Neutrophil (primary cell): ENCODE data around the gene SLAMF7.

ENCODE experiments used
- H3K27ac ChIP-seq: fragments of 200-600 bp; sonication (generic); 2 replicates; pipeline ENCODE4 v1.5.1; 2016; ENCODE audit warnings: mild to moderate bottlenecking, moderate library complexity
- H3K27me3 ChIP-seq: fragments of 200-600 bp; sonication (generic); 2 replicates; pipeline ENCODE4 v1.6.0; 2016; ENCODE audit warnings: mild to moderate bottlenecking
- H3K36me3 ChIP-seq: fragments of 200-600 bp; sonication (generic); 2 replicates; pipeline ENCODE4 v1.5.1; 2017
- H3K4me1 ChIP-seq, 2 experiments: fragments of 200-600 bp in 1 of 2; sonication (generic) in 1 of 2; 1 replicate in 1 of 2; 2 replicates in 1 of 2; pipeline versions ENCODE4 v1.5.1 to v1.6.1; 2013 to 2016; ENCODE audit warnings: low read depth in 1 of 2, low read length in 1 of 2, mild to moderate bottlenecking in 1 of 2, moderate library complexity in 1 of 2; ENCODE audit not compliant: control insufficient read depth in 1 of 2, insufficient read depth in 1 of 2
- H3K4me3 ChIP-seq, 2 experiments: fragments of 200-600 bp in 1 of 2; sonication (generic) in 1 of 2; 1 replicate in 1 of 2; 2 replicates in 1 of 2; pipeline ENCODE4 v1.5.1; 2013 to 2016; ENCODE audit warnings: low read depth in 1 of 2, low read length in 1 of 2, mild to moderate bottlenecking in 1 of 2, moderate library complexity in 1 of 2
- H3K9me3 ChIP-seq: fragments of 200-600 bp; sonication (generic); 2 replicates; pipeline ENCODE4 v1.5.1; 2016
- CTCF ChIP-seq: fragments of 200-600 bp; sonication (generic); IDR thresholded peaks from 2 replicates; pipeline ENCODE4 v1.5.1; 2016; ENCODE audit warnings: antibody characterized with exemption

Gene SLAMF7

GRCh38 chr1:160759740-160760139 lies 20.7 kb downstream of the SLAMF7 start:
- TF ChIP-seq CTCF, result no peak
- Histone ChIP-seq H3K27ac (no peak overlapping the region), H3K27me3 (no peaks in the 10 kb centered on the region), H3K9me3 (no peaks in the 10 kb centered on the region), H3K4me3 (no peak overlapping the region), H3K36me3 (no peaks in the 10 kb centered on the region), H3K4me1 (no peaks in the 10 kb centered on the region)

GRCh38 chr1:160761046-160761445 lies 22.0 kb downstream of the SLAMF7 start:
- H3K36me3 ChIP-seq, result no peaks in the 10 kb centered on the region
- H3K4me1 ChIP-seq, result no peaks in the 10 kb centered on the region
- no peak overlapping the region for H3K4me3 ChIP-seq
- H3K9me3 ChIP-seq, result no peaks in the 10 kb centered on the region
- no peak overlapping the region for H3K27ac ChIP-seq
- H3K27me3 ChIP-seq, result no peaks in the 10 kb centered on the region
- TF ChIP-seq CTCF, result no peak

- no peak overlapping the region for H3K27ac ChIP-seq
- H3K4me3 ChIP-seq, result no peak overlapping the region
- H3K27me3 ChIP-seq, result no peaks in the 10 kb centered on the region
- no peaks in the 10 kb centered on the region for H3K4me1 ChIP-seq
- TF ChIP-seq CTCF, result no peak
- no peaks in the 10 kb centered on the region for H3K9me3 ChIP-seq
- H3K36me3 ChIP-seq, result no peaks in the 10 kb centered on the region
These were observed 22.8 kb downstream of the SLAMF7 start for GRCh38 chr1:160761886-160762285.

- TF ChIP-seq CTCF, result no peak
- H3K36me3 ChIP-seq, result no peaks in the 10 kb centered on the region
- H3K9me3 ChIP-seq, result no peaks in the 10 kb centered on the region
- H3K27me3 ChIP-seq, result no peaks in the 10 kb centered on the region
- no peak overlapping the region for H3K4me3 ChIP-seq
- H3K4me1 ChIP-seq, result peaks cover 6 to 7% of the 10 kb centered on the region in 2 experiments
- H3K27ac ChIP-seq, result no peak overlapping the region
These were observed 24.9 kb downstream of the SLAMF7 start for GRCh38 chr1:160763993-160764392.

- Histone ChIP-seq H3K9me3 (no peaks in the 10 kb centered on the region), H3K27me3 (no peaks in the 10 kb centered on the region), H3K36me3 (no peaks in the 10 kb centered on the region), H3K4me3 (no peak overlapping the region), H3K4me1 (peaks cover 6 to 7% of the 10 kb centered on the region in 2 experiments), H3K27ac (no peak overlapping the region)
- TF ChIP-seq CTCF, result no peak
These were observed 28.6 kb downstream of the SLAMF7 start for GRCh38 chr1:160767395-160768294.
